ENCODE measurements around the gene CAST.
A peak's percentile ranks its signal among the peaks of the same experiment; 100 is the strongest.
"Not testable (repeated sequence)": the region's sequence is repeated elsewhere in the genome, so short reads cannot be mapped to it uniquely, and the experiment has no call there.

The CAST gene

GRCh38 chr5:96775689-96776088, 113.5 kb downstream of the CAST start:
- DNase-seq (ENCODE audit: low read depth in 2 of 3, low spot score in 2 of 3), result no peak

GRCh38 chr5:96776621-96777020, 114.4 kb downstream of the CAST start:
- no peak for DNase-seq (ENCODE audit: low read depth in 2 of 3, low spot score in 2 of 3)

- no peak for DNase-seq (ENCODE audit: low read depth in 2 of 3, low spot score in 2 of 3)
These were observed 116.2 kb downstream of the CAST start for GRCh38 chr5:96778409-96778808.

GRCh38 chr5:96780626-96781025, 118.5 kb downstream of the CAST start:
- no peak for DNase-seq (ENCODE audit: low read depth in 2 of 3, low spot score in 2 of 3)

GRCh38 chr5:96781031-96781971, 119.1 kb downstream of the CAST start:
- no peak for DNase-seq (ENCODE audit: low read depth in 2 of 3, low spot score in 2 of 3)

- no peak for DNase-seq (ENCODE audit: low read depth in 2 of 3, low spot score in 2 of 3)
These were observed 121.2 kb downstream of the CAST start for GRCh38 chr5:96783326-96783725.

GRCh38 chr5:96785326-96786109, 123.3 kb downstream of the CAST start:
- DNase-seq (ENCODE audit: low read depth in 2 of 3, low spot score in 2 of 3), result no peak

- DNase-seq (ENCODE audit: low read depth in 2 of 3, low spot score in 2 of 3), result no peak
These were observed 126.1 kb downstream of the CAST start for GRCh38 chr5:96788112-96788749.

GRCh38 chr5:96789794-96790330, 127.7 kb downstream of the CAST start:
- DNase-seq (ENCODE audit: low read depth in 2 of 3, low spot score in 2 of 3), result no peak

- no peak for DNase-seq (ENCODE audit: low read depth in 2 of 3, low spot score in 2 of 3)
These were observed 128.9 kb downstream of the CAST start for GRCh38 chr5:96790961-96791504.

- peak in 2 of 3 experiments; percentile 30 to 34 for DNase-seq (ENCODE audit: low read depth in 2 of 3, low spot score in 2 of 3)
These were observed 132.6 kb downstream of the CAST start for GRCh38 chr5:96794757-96795156.

GRCh38 chr5:96795626-96796025, 133.4 kb downstream of the CAST start:
- DNase-seq (ENCODE audit: low read depth in 2 of 3, low spot score in 2 of 3), result no peak

- no peak for DNase-seq (ENCODE audit: low read depth in 2 of 3, low spot score in 2 of 3)
These were observed 134.3 kb downstream of the CAST start for GRCh38 chr5:96796434-96796833.

GRCh38 chr5:96801718-96802117, 139.5 kb downstream of the CAST start:
- not testable (repeated sequence) for DNase-seq (ENCODE audit: low read depth in 2 of 3, low spot score in 2 of 3)

- DNase-seq (ENCODE audit: low read depth in 2 of 3, low spot score in 2 of 3), result peak in 2 of 3 experiments; percentile 19 to 32
These were observed 145.0 kb downstream of the CAST start for GRCh38 chr5:96807075-96807654.

GRCh38 chr5:96808541-96808828, 146.3 kb downstream of the CAST start:
- no peak for DNase-seq (ENCODE audit: low read depth in 2 of 3, low spot score in 2 of 3)

- DNase-seq (ENCODE audit: low read depth in 2 of 3, low spot score in 2 of 3), result no peak
These were observed 146.8 kb downstream of the CAST start for GRCh38 chr5:96808868-96809558.

GRCh38 chr5:96809921-96810320, 147.7 kb downstream of the CAST start:
- DNase-seq (ENCODE audit: low read depth in 2 of 3, low spot score in 2 of 3), result no peak

- DNase-seq (ENCODE audit: low read depth in 2 of 3, low spot score in 2 of 3), result no peak
These were observed 150.7 kb downstream of the CAST start for GRCh38 chr5:96812851-96813250.

GRCh38 chr5:96814041-96814440, 151.9 kb downstream of the CAST start:
- no peak for DNase-seq (ENCODE audit: low read depth in 2 of 3, low spot score in 2 of 3)

Measured in activated CD8-positive, alpha-beta memory T cell treated with anti-CD3 and anti-CD28 coated beads for 48 hours (primary cell).